HCT116 (cell line): ENCODE data around the gene AKT1. TPM values are rescaled to one million over a fixed set of nuclear protein-coding genes. Genes with fewer than 3 reads are reported as not detected.

ENCODE experiments used
- ATAC-seq: fragments of 200-7000 bp; cut with Tn5 transposase; 2 replicates; pipeline ENCODE4 v1.9.1; 2020; ENCODE audit warnings: mild to moderate bottlenecking, moderate library complexity
- BruUV-seq: library from RNA; stranded (reverse); fragments of 400-500 nt; replicated peaks from 2 replicates; lab custom pipeline; 2021; lab: Mats Ljungman, UMichigan
- CTCF ChIA-PET: fragments of 300-600 bp; sonication (Branson Sonifier 250); formaldehyde crosslinking; loops from one replicate; lab custom pipeline; 2021; ENCODE audit warnings: antibody characterized with exemption; lab: Charles Lee
- POLR2A ChIA-PET: fragments of 300-600, 350-600 bp; sonication (Branson Sonifier 250); formaldehyde crosslinking; loops from one replicate; lab custom pipeline; 2021; ENCODE audit warnings: antibody characterized with exemption; lab: Charles Lee
- RAD21 ChIA-PET, 2 experiments: fragments of 300-600 bp; sonication (Branson Sonifier 250); formaldehyde crosslinking; loops; one replicate each; lab custom pipeline; 2023; ENCODE audit warnings: low total read pairs in 2 of 2; ENCODE audit not compliant: uncharacterized antibody in 2 of 2, unreplicated experiment in 2 of 2, low non-redundant PET in 1 of 2; lab: Charles Lee
- DNase-seq: peaks from one replicate; pipeline ENCODE4 v3.0.0-alpha.2; 2010; ENCODE audit warnings: low read depth, low spot score
- H2AFZ ChIP-seq: fragments of 200-600 bp; shearing (Covaris generic), sonication (generic); 2 replicates; pipeline ENCODE4 v1.6.1; 2017; ENCODE audit warnings: low read depth, mixed run types, mixed read lengths, antibody characterized with exemption, low read length; ENCODE audit not compliant: poor library complexity, severe bottlenecking
- H3K27ac ChIP-seq: 2 replicates; pipeline ENCODE4 v1.5.1; 2012; ENCODE audit warnings: low read depth, low read length
- H3K27me3 ChIP-seq: fragments of 200-600 bp; sonication (generic); 2 replicates; pipeline ENCODE4 v1.6.1; 2016; ENCODE audit warnings: mixed run types, low read length, mixed read lengths; ENCODE audit not compliant: insufficient read depth
- H3K36me3 ChIP-seq, 2 experiments: fragments of 200-500 bp in 1 of 2; fragments of 200-600 bp in 1 of 2; sonication (Bioruptor generic) in 1 of 2; sonication (generic) in 1 of 2; 2 replicates each; pipeline versions ENCODE4 v1.5.1 to v1.6.1; 2014 to 2016; ENCODE audit warnings: low read length in 2 of 2, inconsistent platforms in 1 of 2, mixed read lengths in 1 of 2, mixed run types in 1 of 2; ENCODE audit not compliant: insufficient read depth in 2 of 2, control insufficient read depth in 1 of 2
- H3K4me1 ChIP-seq, 2 experiments: fragments of 200-600 bp in 1 of 2; sonication (generic) in 1 of 2; 2 replicates each; pipeline versions ENCODE4 v1.5.1 to v1.6.1; 2012 to 2017; ENCODE audit warnings: low read length in 2 of 2, inconsistent platforms in 1 of 2, mild to moderate bottlenecking in 1 of 2, mixed read lengths in 1 of 2, mixed run types in 1 of 2, moderate library complexity in 1 of 2; ENCODE audit not compliant: insufficient read depth in 2 of 2, control insufficient read depth in 1 of 2
- H3K4me2 ChIP-seq: fragments of 200-600 bp; sonication (generic); 2 replicates; pipeline ENCODE4 v1.6.1; 2017; ENCODE audit warnings: mixed run types, low read length, mixed read lengths
- H3K4me3 ChIP-seq, 2 experiments: fragments of 200-600 bp in 1 of 2; sonication (generic) in 1 of 2; replicated peaks in 1 of 2; 2 replicates each; pipeline ENCODE4 v1.5.1; 2011 to 2016; ENCODE audit warnings: low read length in 2 of 2, control low read depth in 1 of 2, low read depth in 1 of 2, mild to moderate bottlenecking in 1 of 2, mixed read lengths in 1 of 2, mixed run types in 1 of 2
- H3K79me2 ChIP-seq: fragments of 200-600 bp; sonication (generic); 2 replicates; pipeline ENCODE4 v1.6.1; 2017; ENCODE audit warnings: mild to moderate bottlenecking, mixed run types, low read length, moderate library complexity, mixed read lengths; ENCODE audit not compliant: insufficient read depth
- H3K9ac ChIP-seq: fragments of 200-600 bp; sonication (generic); 2 replicates; pipeline ENCODE4 v1.6.1; 2016; ENCODE audit warnings: low read length, mixed read lengths
- H3K9me2 ChIP-seq: fragments of 200-600 bp; sonication (generic), shearing (Covaris generic); 2 replicates; pipeline ENCODE4 v1.6.1; 2017; ENCODE audit warnings: mixed run types, mild to moderate bottlenecking, moderate library complexity; ENCODE audit not compliant: insufficient read depth
- H3K9me3 ChIP-seq, 2 experiments: fragments of 200-500 bp in 1 of 2; fragments of 200-600 bp in 1 of 2; sonication (Bioruptor generic) in 1 of 2; sonication (generic) in 1 of 2; 2 replicates each; pipeline ENCODE4 v1.6.1; 2014 to 2017; ENCODE audit warnings: low read length in 2 of 2, mixed read lengths in 2 of 2, inconsistent platforms in 1 of 2, low read depth in 1 of 2, mild to moderate bottlenecking in 1 of 2, mixed run types in 1 of 2, moderate library complexity in 1 of 2; ENCODE audit not compliant: control insufficient read depth in 1 of 2, insufficient read depth in 1 of 2
- H4K20me1 ChIP-seq: fragments of 200-600 bp; sonication (generic), shearing (Covaris generic); 2 replicates; pipeline ENCODE4 v1.6.1; 2017; ENCODE audit warnings: mixed run types, mild to moderate bottlenecking, moderate library complexity; ENCODE audit not compliant: insufficient read depth
- CBX3 ChIP-seq: IDR thresholded peaks from 2 replicates; pipeline ENCODE4 v1.6.1; 2012; ENCODE audit warnings: low read depth
- CEBPB ChIP-seq: IDR thresholded peaks from 2 replicates; pipeline ENCODE4 v1.6.1; 2012; ENCODE audit warnings: low read depth
- CTCF ChIP-seq, 3 experiments: fragments of 200-600 bp in 1 of 3; sonication (generic) in 1 of 3; IDR thresholded peaks in 2 of 3; conservative IDR thresholded peaks in 1 of 3; 2 replicates each; pipeline ENCODE4 v1.5.1; 2012 to 2017; ENCODE audit warnings: low read depth in 2 of 3, low read length in 2 of 3, antibody characterized with exemption in 1 of 3, borderline replicate concordance in 1 of 3, control low read depth in 1 of 3, mild to moderate bottlenecking in 1 of 3, mixed read lengths in 1 of 3, mixed run types in 1 of 3, moderate library complexity in 1 of 3; ENCODE audit not compliant: insufficient read depth in 1 of 3
- EGR1 ChIP-seq: IDR thresholded peaks from 2 replicates; pipeline ENCODE4 v1.6.1; 2012; ENCODE audit warnings: low read depth
- EZH2phosphoT487 ChIP-seq: fragments of 200-600 bp; IDR thresholded peaks from 2 replicates; pipeline ENCODE4 v1.6.1; 2018; ENCODE audit warnings: antibody characterized with exemption, borderline replicate concordance
- JUND ChIP-seq: IDR thresholded peaks from 2 replicates; pipeline ENCODE4 v1.6.1; 2012
- MAX ChIP-seq: IDR thresholded peaks from 2 replicates; pipeline ENCODE4 v1.6.1; 2012
- POLR2A ChIP-seq: IDR thresholded peaks from 2 replicates; pipeline ENCODE4 v1.7.0; 2011; ENCODE audit warnings: borderline replicate concordance; ENCODE audit not compliant: insufficient read depth, insufficient read length; ENCODE audit errors: extremely low read depth
- POLR2AphosphoS5 ChIP-seq: IDR thresholded peaks from 2 replicates; pipeline ENCODE4 v1.6.1; 2011; ENCODE audit warnings: mild to moderate bottlenecking, low read depth, low read length, moderate library complexity
- SIN3A ChIP-seq: IDR thresholded peaks from 2 replicates; pipeline ENCODE4 v1.6.1; 2012; ENCODE audit warnings: low read depth
- SP1 ChIP-seq: IDR thresholded peaks from 2 replicates; pipeline ENCODE4 v1.6.1; 2012; ENCODE audit warnings: low read depth
- SRF ChIP-seq: IDR thresholded peaks from 2 replicates; pipeline ENCODE4 v1.6.1; 2012; ENCODE audit warnings: low read depth
- TCF7L2 ChIP-seq: IDR thresholded peaks from 2 replicates; pipeline ENCODE4 v1.7.0; 2011; ENCODE audit warnings: borderline replicate concordance, inconsistent platforms; ENCODE audit not compliant: insufficient read depth, insufficient read length; ENCODE audit errors: extremely low read depth
- intact Hi-C: fragments of 100-400 bp; cut with micrococcal nuclease; formaldehyde crosslinking; loops from 2 replicates; pipeline ENCODE4 v1.10.0; 2022
- total RNA-seq: library from RNA; stranded (reverse); gene quantifications from one replicate; pipeline ENCODE4 v1.2.1, GENCODE V29; 2021; ENCODE audit not compliant: unreplicated experiment
- TF ChIP-seq, protein P1 (sequence below): IDR thresholded peaks from 2 replicates; pipeline ENCODE4 v1.6.1; 2011; ENCODE audit warnings: mild to moderate bottlenecking, low read length, moderate library complexity; ENCODE audit not compliant: insufficient replicate concordance; ENCODE audit errors: extremely low read depth

The AKT1 gene
- total RNA-seq, 1 experiment from 2014 or later = 152 TPM

GRCh38 chr14:104728631-104729030 lies 66.9 kb downstream of the AKT1 start:
- TF ChIP-seq EZH2phosphoT487 (no peak), POLR2AphosphoS5 (no peak), POLR2A (no peak), MAX (no peak), SP1 (no peak), SRF (no peak), SIN3A (no peak), EGR1 (no peak), CTCF (IDR thresholded peaks at IDR 0.05 in 2 of 3, conservative IDR thresholded peaks at IDR 0.05 in 1 of 3; ENCODE audit: borderline replicate concordance in 1 of 3, insufficient read depth in 1 of 3, low read depth in 2 of 3, low read length in 2 of 3) (no peak), CEBPB (no peak), CBX3 (no peak), JUND (no peak), TCF7L2 (no peak)
- TF ChIP-seq, protein P1, sequence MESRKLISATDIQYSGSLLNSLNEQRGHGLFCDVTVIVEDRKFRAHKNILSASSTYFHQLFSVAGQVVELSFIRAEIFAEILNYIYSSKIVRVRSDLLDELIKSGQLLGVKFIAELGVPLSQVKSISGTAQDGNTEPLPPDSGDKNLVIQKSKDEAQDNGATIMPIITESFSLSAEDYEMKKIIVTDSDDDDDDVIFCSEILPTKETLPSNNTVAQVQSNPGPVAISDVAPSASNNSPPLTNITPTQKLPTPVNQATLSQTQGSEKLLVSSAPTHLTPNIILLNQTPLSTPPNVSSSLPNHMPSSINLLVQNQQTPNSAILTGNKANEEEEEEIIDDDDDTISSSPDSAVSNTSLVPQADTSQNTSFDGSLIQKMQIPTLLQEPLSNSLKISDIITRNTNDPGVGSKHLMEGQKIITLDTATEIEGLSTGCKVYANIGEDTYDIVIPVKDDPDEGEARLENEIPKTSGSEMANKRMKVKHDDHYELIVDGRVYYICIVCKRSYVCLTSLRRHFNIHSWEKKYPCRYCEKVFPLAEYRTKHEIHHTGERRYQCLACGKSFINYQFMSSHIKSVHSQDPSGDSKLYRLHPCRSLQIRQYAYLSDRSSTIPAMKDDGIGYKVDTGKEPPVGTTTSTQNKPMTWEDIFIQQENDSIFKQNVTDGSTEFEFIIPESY = no peak
- TF ChIP-seq, all 23 proteins: peak for 0
- Histone ChIP-seq H3K9ac (no peak overlapping the region), H3K27ac (no peak overlapping the region), H3K4me2 (no peak overlapping the region), H3K4me3 (no peak overlapping the region), H4K20me1 (no peaks in the 10 kb centered on the region), H2AFZ (no peak overlapping the region), H3K9me3 (no peaks in the 10 kb centered on the region), H3K36me3 (no peaks in the 10 kb centered on the region), H3K27me3 (no peaks in the 10 kb centered on the region), H3K4me1 (peaks cover 28 to 35% of the 10 kb centered on the region in 2 experiments), H3K79me2 (no peaks in the 10 kb centered on the region), H3K9me2 (no peaks in the 10 kb centered on the region)
- CTCF ChIA-PET = no interaction called here
- DNase-seq (no peak), ATAC-seq (no peak)
- BruUV-seq = no TSS peak
- RAD21 ChIA-PET = no interaction called here
- intact Hi-C loops = no loop called here
- POLR2A ChIA-PET = no interaction called here
